IMR-90 (cell line): ENCODE data around the gene CHPF. TPM values are rescaled to one million over a fixed set of nuclear protein-coding genes. Genes with fewer than 3 reads are reported as not detected.

Source experiments
- ATAC-seq: fragments of 200-7000 bp; cut with Tn5 transposase; 2 replicates; pipeline ENCODE4 v1.9.1; 2020; ENCODE audit warnings: low read depth, mild to moderate bottlenecking, moderate library complexity
- BruUV-seq: library from RNA; stranded (reverse); fragments of 400-500 nt; replicated peaks from 2 replicates; lab custom pipeline; 2021; lab: Mats Ljungman, UMichigan
- CTCF ChIA-PET: fragments of 300-600 bp; formaldehyde crosslinking; extraction: SDS; loops from one replicate; lab custom pipeline; 2021; ENCODE audit warnings: antibody characterized with exemption; lab: Yijun Ruan, JAX
- POLR2A ChIA-PET: fragments of 300-600 bp; sonication (Branson Sonifier 250); formaldehyde crosslinking; loops from one replicate; lab custom pipeline; 2022; ENCODE audit warnings: antibody characterized with exemption; ENCODE audit not compliant: unreplicated experiment; lab: Charles Lee
- DNase-seq: peaks from one replicate; pipeline ENCODE4 v3.0.0; 2013
- H2AFZ ChIP-seq: replicated peaks from 2 replicates; pipeline ENCODE3; 2013; ENCODE audit warnings: low read length, mild to moderate bottlenecking; ENCODE audit not compliant: poor library complexity
- H2AK5ac ChIP-seq: 2 replicates; pipeline ENCODE4 v1.6.1; 2013; ENCODE audit warnings: low read depth, low read length, inconsistent platforms
- H2AK9ac ChIP-seq: replicated peaks from 2 replicates; pipeline ENCODE3; 2013; ENCODE audit warnings: mild to moderate bottlenecking, low read depth, low read length, moderate library complexity; ENCODE audit not compliant: poor library complexity
- H2BK120ac ChIP-seq: 2 replicates; pipeline ENCODE4 v1.6.1; 2013; ENCODE audit warnings: low read depth, low read length, inconsistent platforms
- H2BK15ac ChIP-seq: 3 replicates; pipeline ENCODE4 v1.6.1; 2013; ENCODE audit warnings: low read depth, low read length, inconsistent platforms
- H2BK20ac ChIP-seq: 2 replicates; pipeline ENCODE4 v1.6.1; 2013; ENCODE audit warnings: low read depth, mild to moderate bottlenecking, inconsistent platforms, low read length, moderate library complexity
- H2BK5ac ChIP-seq: 2 replicates; pipeline ENCODE4 v1.6.1; 2013; ENCODE audit warnings: mild to moderate bottlenecking, low read depth, low read length, inconsistent platforms; ENCODE audit not compliant: poor library complexity, severe bottlenecking
- H3K14ac ChIP-seq: replicated peaks from 2 replicates; pipeline ENCODE4 v1.6.1; 2013; ENCODE audit warnings: low read depth, low read length, inconsistent platforms
- H3K18ac ChIP-seq: 2 replicates; pipeline ENCODE4 v1.6.1; 2013; ENCODE audit warnings: low read depth, low read length, control low read depth
- H3K23ac ChIP-seq: 2 replicates; pipeline ENCODE4 v1.6.1; 2013; ENCODE audit warnings: low read depth, low read length, inconsistent platforms
- H3K27ac ChIP-seq: 2 replicates; pipeline ENCODE4 v1.5.1; 2013; ENCODE audit warnings: mild to moderate bottlenecking, control low read depth, low read length; ENCODE audit not compliant: insufficient read depth
- H3K27me3 ChIP-seq: 2 replicates; pipeline ENCODE4 v1.6.1; 2013; ENCODE audit warnings: low read length; ENCODE audit not compliant: control insufficient read depth, insufficient read depth
- H3K36me3 ChIP-seq: 2 replicates; pipeline ENCODE4 v1.6.1; 2013; ENCODE audit warnings: low read length, mixed read lengths; ENCODE audit not compliant: control insufficient read depth, insufficient read depth
- H3K4ac ChIP-seq: 2 replicates; pipeline ENCODE4 v1.6.1; 2013; ENCODE audit warnings: low read depth, low read length, inconsistent platforms
- H3K4me1 ChIP-seq: 2 replicates; pipeline ENCODE4 v1.6.1; 2013; ENCODE audit warnings: low read length, mixed read lengths; ENCODE audit not compliant: control insufficient read depth, insufficient read depth
- H3K4me2 ChIP-seq: 2 replicates; pipeline ENCODE4 v1.6.1; 2013; ENCODE audit warnings: low read depth, mild to moderate bottlenecking, control low read depth, low read length, moderate library complexity
- H3K4me3 ChIP-seq: 2 replicates; pipeline ENCODE4 v1.5.1; 2013; ENCODE audit warnings: low read depth, mild to moderate bottlenecking, control low read depth, low read length, moderate library complexity; ENCODE audit not compliant: insufficient read depth
- H3K56ac ChIP-seq: 2 replicates; pipeline ENCODE4 v1.6.1; 2013; ENCODE audit warnings: low read length, inconsistent platforms; ENCODE audit not compliant: insufficient read depth; ENCODE audit errors: extremely low read depth
- H3K79me1 ChIP-seq, 2 experiments: 2 replicates each; pipeline ENCODE4 v1.6.1; 2013; ENCODE audit warnings: low read length in 2 of 2, inconsistent platforms in 1 of 2, low read depth in 1 of 2
- H3K9ac ChIP-seq: 2 replicates; pipeline ENCODE4 v1.6.1; 2013; ENCODE audit warnings: low read depth, low read length, control low read depth
- H3K9me1 ChIP-seq: 2 replicates; pipeline ENCODE4 v1.6.1; 2013; ENCODE audit warnings: low read length, inconsistent platforms; ENCODE audit not compliant: insufficient read depth
- H3K9me3 ChIP-seq: 2 replicates; pipeline ENCODE4 v1.6.1; 2013; ENCODE audit warnings: low read length; ENCODE audit not compliant: control insufficient read depth, insufficient read depth
- H4K20me1 ChIP-seq: 2 replicates; pipeline ENCODE4 v1.6.1; 2013; ENCODE audit warnings: low read length, inconsistent platforms; ENCODE audit not compliant: insufficient read depth
- H4K5ac ChIP-seq: 2 replicates; pipeline ENCODE4 v1.6.1; 2013; ENCODE audit warnings: mild to moderate bottlenecking, low read depth, low read length, control low read depth
- H4K8ac ChIP-seq, 2 experiments: 2 replicates each; pipeline ENCODE4 v1.6.1; 2013; ENCODE audit warnings: low read depth in 2 of 2, low read length in 2 of 2, control low read depth in 1 of 2, inconsistent platforms in 1 of 2
- H4K91ac ChIP-seq: 2 replicates; pipeline ENCODE4 v1.6.1; 2013; ENCODE audit warnings: low read depth, low read length, inconsistent platforms; ENCODE audit not compliant: insufficient read depth
- BHLHE40 ChIP-seq: fragments of 150-350 bp; IDR thresholded peaks from 2 replicates; pipeline ENCODE4 v1.6.1; 2016; ENCODE audit warnings: mild to moderate bottlenecking, low read depth, low read length
- CEBPB ChIP-seq: IDR thresholded peaks from 2 replicates; pipeline ENCODE4 v1.6.1; 2012; ENCODE audit warnings: low read depth, low read length, improper control_type of control experiment
- CHD1 ChIP-seq: IDR thresholded peaks from 2 replicates; pipeline ENCODE4 v1.6.1; 2012; ENCODE audit warnings: low read depth, low read length, improper control_type of control experiment
- CTCF ChIP-seq: conservative IDR thresholded peaks from 2 replicates; pipeline ENCODE4 v1.5.1; 2012; ENCODE audit warnings: mild to moderate bottlenecking, low read depth, low read length, improper control_type of control experiment
- ELK1 ChIP-seq: fragments of 150-350 bp; IDR thresholded peaks from 2 replicates; pipeline ENCODE4 v1.6.1; 2016; ENCODE audit warnings: low read depth, mild to moderate bottlenecking, low read length, moderate library complexity, borderline replicate concordance
- FOS ChIP-seq: fragments of 150-350 bp; IDR thresholded peaks from 2 replicates; pipeline ENCODE4 v1.6.1; 2016; ENCODE audit warnings: low read depth, low read length
- MAFK ChIP-seq: IDR thresholded peaks from 2 replicates; pipeline ENCODE4 v1.6.1; 2012; ENCODE audit warnings: low read depth, low read length, improper control_type of control experiment
- MAZ ChIP-seq: IDR thresholded peaks from 2 replicates; pipeline ENCODE4 v1.6.1; 2012; ENCODE audit warnings: low read depth, mild to moderate bottlenecking, low read length, improper control_type of control experiment, moderate library complexity, borderline replicate concordance
- MXI1 ChIP-seq: IDR thresholded peaks from 2 replicates; pipeline ENCODE4 v1.6.1; 2012; ENCODE audit warnings: low read depth, mild to moderate bottlenecking, low read length, moderate library complexity, borderline replicate concordance
- NFE2L2 ChIP-seq: fragments of 150-350 bp; IDR thresholded peaks from 2 replicates; pipeline ENCODE4 v1.6.1; 2016; ENCODE audit warnings: low read depth, mild to moderate bottlenecking, low read length
- POLR2A ChIP-seq: IDR thresholded peaks from 2 replicates; pipeline ENCODE4 v1.6.1; 2012; ENCODE audit warnings: mild to moderate bottlenecking, low read depth, low read length
- RAD21 ChIP-seq: IDR thresholded peaks from 2 replicates; pipeline ENCODE4 v1.6.1; 2012; ENCODE audit warnings: low read length, improper control_type of control experiment
- RCOR1 ChIP-seq: IDR thresholded peaks from 2 replicates; pipeline ENCODE4 v1.6.1; 2012; ENCODE audit warnings: mild to moderate bottlenecking, low read length, improper control_type of control experiment; ENCODE audit not compliant: insufficient replicate concordance
- RFX5 ChIP-seq: IDR thresholded peaks from 2 replicates; pipeline ENCODE4 v1.8.0; 2012; ENCODE audit warnings: low read depth, mild to moderate bottlenecking, low read length, moderate library complexity
- SMC3 ChIP-seq: fragments of 150-350 bp; IDR thresholded peaks from 2 replicates; pipeline ENCODE4 v1.6.1; 2016; ENCODE audit warnings: low read depth, mild to moderate bottlenecking, antibody characterized with exemption, low read length, moderate library complexity
- USF2 ChIP-seq: fragments of 150-350 bp; IDR thresholded peaks from 2 replicates; pipeline ENCODE4 v1.6.1; 2017; ENCODE audit warnings: mild to moderate bottlenecking, antibody characterized with exemption, low read length, low read depth
- WGBS, 2 experiments: methylation state at CpG; one replicate each; pipeline versions ENCODE4 v1.1.5 to v1.1.7; 2013; ENCODE audit warnings: missing lambda C conversion rate in 2 of 2; ENCODE audit not compliant: insufficient read length in 1 of 2; ENCODE audit errors: extremely low coverage in 2 of 2; 5-methylcytosine and 5-hydroxymethylcytosine counted together
- dilution Hi-C: fragments of 300-500 bp; cut with HindIII; formaldehyde crosslinking; loops from one replicate; pipeline ENCODE4 v1.14.3; 2018; ENCODE audit warnings: low sequenced_read_pairs; ENCODE audit not compliant: unreplicated experiment
- in situ Hi-C: fragments of 300-500 bp; cut with MboI; formaldehyde crosslinking; loops from 3 replicates; pipeline ENCODE4 v1.14.3; 2019; ENCODE audit warnings: low sequenced_read_pairs, inconsistent platforms, mixed read lengths
- intact Hi-C: fragments of 100-400 bp; cut with micrococcal nuclease; formaldehyde crosslinking; loops from 2 replicates; pipeline ENCODE4 v1.10.0; 2022
- polyA plus RNA-seq, 3 experiments: library from polyadenylated mRNA; depleted of rRNA; stranded (reverse); fragments of >200 nt; gene quantifications; 2 replicates each; pipeline ENCODE4 v1.2.3, GENCODE V29; 2012; ENCODE audit warnings: low replicate concordance in 1 of 3
- total RNA-seq: library from RNA; depleted of rRNA; stranded (reverse); fragments of >200 nt; gene quantifications from 2 replicates; pipeline ENCODE4 v1.2.3, GENCODE V29; 2012

Gene CHPF
- total and polyA plus RNA-seq, 2 of the 4 experiments (the other 2 are of a cell fraction): 24.0 to 115 TPM

- no peak overlapping the region for H3K4me2 ChIP-seq
- no peak overlapping the region for H3K4me3 ChIP-seq
- H4K5ac ChIP-seq: no peak overlapping the region
- H3K9me1 ChIP-seq: peaks cover 6% of the 10 kb centered on the region; the same call in 1 of the 2 replicates
- dilution Hi-C loops (no loop called here), in situ Hi-C loops (no loop called here), intact Hi-C loops (no loop called here)
- no peak overlapping the region for H2BK5ac ChIP-seq
- H3K36me3 ChIP-seq: peaks cover 24% of the 10 kb centered on the region
- no peak overlapping the region for H3K9ac ChIP-seq
- H2AK5ac ChIP-seq: no peak overlapping the region
- no peak overlapping the region for H3K23ac ChIP-seq
- no peak overlapping the region for H2AK9ac ChIP-seq
- no peak overlapping the region for H3K18ac ChIP-seq
- ChIA-PET POLR2A (no interaction called here), CTCF (no interaction called here)
- no peak overlapping the region for H2AFZ ChIP-seq
- H3K27me3 ChIP-seq: no peaks in the 10 kb centered on the region
- H3K4me1 ChIP-seq: peaks cover 2% of the 10 kb centered on the region; the same call in 1 of the 2 replicates
- H4K8ac ChIP-seq: no peak overlapping the region
- H3K9me3 ChIP-seq: no peaks in the 10 kb centered on the region
- WGBS, 2 experiments: 93% methylated on average over 9 of the region's 20 CpGs; no CpG with 5 or more reads in 1 of the 2 experiments
- no peak for TF ChIP-seq BHLHE40
- TF ChIP-seq FOS: no peak
- no peak for TF ChIP-seq MXI1
- no peak for TF ChIP-seq NFE2L2
- no peak for TF ChIP-seq POLR2A
- no peak for TF ChIP-seq CTCF
- no peak for TF ChIP-seq RCOR1
- no peak for TF ChIP-seq MAFK
- no peak for TF ChIP-seq CEBPB
- no peak for TF ChIP-seq RAD21
- TF ChIP-seq ELK1: no peak
- no peak for TF ChIP-seq USF2
- TF ChIP-seq MAZ: no peak
- no peak for TF ChIP-seq CHD1
- TF ChIP-seq SMC3: no peak
- TF ChIP-seq RFX5: no peak
- H3K27ac ChIP-seq: no peak overlapping the region
- H3K14ac ChIP-seq: no peak overlapping the region
- no TSS peak for BruUV-seq
- H4K91ac ChIP-seq: no peak overlapping the region
- H3K4ac ChIP-seq: no peak overlapping the region
- DNase-seq (no peak), ATAC-seq (no peak)
- H2BK120ac ChIP-seq: no peak overlapping the region
- no peak overlapping the region for H2BK20ac ChIP-seq
- H2BK15ac ChIP-seq: no peak overlapping the region
- peaks cover 11% of the 10 kb centered on the region; the same call in 1 of the 2 replicates for H4K20me1 ChIP-seq
- no peak overlapping the region for H3K56ac ChIP-seq
- peaks cover 0 to 6% of the 10 kb centered on the region in 2 experiments; a peak in 1 of 4 replicates for H3K79me1 ChIP-seq
Measured at GRCh38 chr2:219563271-219563928, 19.8 kb upstream of the CHPF start.
